GM12864 (cell line): Measurements from ENCODE around the gene KCNN1.

Experiments
- DNase-seq: peaks from one replicate; pipeline ENCODE4 v3.0.0-alpha.2; 2011; ENCODE audit warnings: low read depth
- H3K4me3 ChIP-seq: 2 replicates; pipeline ENCODE4 v1.5.1; 2011; ENCODE audit warnings: mild to moderate bottlenecking, low read depth, low read length, control low read depth
- CTCF ChIP-seq: IDR thresholded peaks from 2 replicates; pipeline ENCODE4 v1.5.1; 2011; ENCODE audit warnings: low read depth, mild to moderate bottlenecking, moderate library complexity, low read length, control low read depth, inconsistent platforms; ENCODE audit errors: missing control alignments

Gene KCNN1

GRCh38 chr19:17997969-17998826 lies 31.3 kb downstream of the KCNN1 start:
- H3K4me3 ChIP-seq = no peak overlapping the region
- peak; percentile 23 for TF ChIP-seq CTCF
- DNase-seq = no peak

- TF ChIP-seq CTCF = no peak
- DNase-seq = no peak
- no peak overlapping the region for H3K4me3 ChIP-seq
Observed at GRCh38 chr19:17998827-17999150, 31.9 kb downstream of the KCNN1 start.

- DNase-seq = no peak
- no peak overlapping the region for H3K4me3 ChIP-seq
- no peak for TF ChIP-seq CTCF
Observed at GRCh38 chr19:17999684-18000479, 33.0 kb downstream of the KCNN1 start.

- no peak for DNase-seq
- TF ChIP-seq CTCF = no peak
- H3K4me3 ChIP-seq = no peak overlapping the region; the same call in none of the 2 replicates
Observed at GRCh38 chr19:18000480-18000914, 33.6 kb downstream of the KCNN1 start.

DNA sequence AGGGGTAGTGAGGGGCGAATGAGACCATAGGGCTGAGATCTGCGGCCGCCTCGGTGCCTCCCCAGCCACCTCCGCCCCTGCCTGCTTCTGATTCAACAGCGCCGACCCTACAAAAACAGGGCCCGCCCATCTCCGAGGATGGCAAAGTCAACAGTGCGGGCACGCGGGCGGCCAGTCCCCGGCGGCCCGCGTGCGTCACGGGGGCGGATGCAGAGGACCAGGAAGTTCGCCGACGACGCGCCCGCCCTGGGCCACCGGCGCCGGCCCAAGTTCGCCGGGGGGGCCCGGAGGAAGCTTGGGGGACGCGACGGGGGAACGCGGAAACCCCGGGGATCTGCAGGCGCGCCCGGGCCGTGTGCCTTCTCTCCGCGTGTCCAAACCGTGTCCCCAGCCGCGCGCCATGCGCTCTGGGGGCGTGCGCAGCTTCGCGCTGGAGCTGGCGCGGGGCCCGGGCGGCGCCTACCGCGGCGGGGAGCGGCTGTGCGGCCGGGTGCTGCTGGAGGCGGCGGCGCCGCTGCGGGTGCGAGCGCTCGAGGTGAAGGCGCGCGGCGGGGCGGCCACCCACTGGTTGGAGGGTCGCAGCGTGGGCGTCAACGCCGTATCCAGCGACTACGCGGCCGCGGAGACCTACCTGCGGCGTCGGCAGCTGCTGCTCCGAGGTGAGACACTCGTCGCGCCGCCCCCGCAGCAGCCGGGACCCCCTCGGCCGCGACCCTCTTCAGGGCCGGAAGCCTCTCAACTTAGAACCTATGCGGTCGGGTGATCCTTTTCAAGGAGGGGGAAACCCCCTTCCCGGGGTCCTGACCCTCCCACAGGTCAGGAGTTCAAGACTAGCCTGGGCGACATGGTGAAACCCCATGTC lies 34.2 kb downstream of the KCNN1 start:
- no peak for TF ChIP-seq CTCF
- peak; percentile 44 for DNase-seq

DNA sequence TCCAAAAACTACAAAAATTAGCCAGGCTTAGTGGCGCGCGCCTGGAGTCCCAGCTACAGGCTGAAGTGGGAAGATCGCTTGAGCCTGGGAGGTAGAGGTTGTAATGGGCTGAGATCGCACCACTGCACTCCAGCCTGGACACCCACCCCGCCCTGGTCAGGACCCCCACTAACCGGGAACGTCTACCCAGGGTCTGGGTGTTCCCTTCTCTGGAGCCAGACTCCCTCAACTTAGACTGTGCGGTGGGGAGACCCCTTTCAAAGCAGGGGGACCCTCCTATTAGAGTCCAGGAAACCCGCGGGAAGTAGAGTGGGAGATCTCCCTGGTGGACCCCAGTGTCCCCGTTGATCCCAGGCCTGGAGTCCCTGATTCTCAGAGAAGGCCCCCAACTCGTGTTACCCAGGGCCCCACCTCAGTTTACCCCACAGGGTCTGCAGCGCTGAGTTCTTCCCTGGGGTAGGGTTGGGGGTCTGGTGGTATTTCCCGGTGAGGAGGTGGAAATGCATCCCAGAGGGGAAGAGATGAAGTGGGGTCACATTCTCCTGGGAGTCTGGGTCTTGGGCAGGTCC lies 35.0 kb downstream of the KCNN1 start:
- peak overlapping the region; percentile 54 for H3K4me3 ChIP-seq
- DNase-seq = no peak
- TF ChIP-seq CTCF = no peak

More for the DNA sequence above, 34.2 kb downstream of the KCNN1 start:
- H3K4me3 ChIP-seq = peak overlapping the region; percentile 54
